ENCODE measurements around the gene PAPPA. TPM values are rescaled to one million over a fixed set of nuclear protein-coding genes. Genes with fewer than 3 reads are reported as not detected.

The PAPPA gene
- total RNA-seq, 2 experiments from 2014 or later, result not detected

DNA sequence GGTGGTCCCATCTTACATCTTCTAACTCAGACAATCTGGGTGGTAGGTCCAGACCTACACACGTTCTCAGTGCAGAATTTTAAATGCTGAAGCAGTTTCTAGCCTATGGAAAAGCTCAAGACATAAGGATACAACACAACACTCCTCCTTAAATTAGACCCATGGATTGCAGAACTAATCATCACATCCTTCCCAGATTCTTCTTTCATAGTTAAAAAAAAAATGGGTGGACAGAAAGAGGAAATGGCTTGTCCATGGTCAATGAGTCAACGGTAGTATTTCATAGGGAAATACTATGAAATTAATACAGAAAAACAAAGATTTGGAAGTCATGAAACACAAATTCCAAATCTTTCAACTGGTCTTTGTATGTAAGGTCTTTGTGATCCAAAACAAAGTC lies 106.9 kb downstream of the PAPPA start:
- no peaks in the 10 kb centered on the region for H3K36me3 Mint-ChIP-seq (ENCODE audit: low read depth)
- ATAC-seq, result no peak
- DNase-seq, result no peak
- peaks cover 2% of the 10 kb centered on the region for H3K27me3 Mint-ChIP-seq
- no peaks in the 10 kb centered on the region for H3K4me1 Mint-ChIP-seq (ENCODE audit: low read depth)
- H3K27ac Mint-ChIP-seq, result no peak overlapping the region
- ChIA-PET POLR2A (interaction anchor here (1.7 kb wide), 1 partner anchor 14 kb away, joined by 3 read pairs; no protein-coding TSS in a partner anchor), CTCF (interaction anchor here (1.1 kb wide), 1 partner anchor 327 kb away, joined by 3 read pairs; no protein-coding TSS in a partner anchor)
- intact Hi-C loops (cut with micrococcal nuclease), result no loop called here
- H3K9me3 Mint-ChIP-seq, result no peaks in the 10 kb centered on the region
- no peak for TF ChIP-seq CTCF (IDR thresholded peaks at IDR 0.05)
- H3K4me3 Mint-ChIP-seq, result no peak overlapping the region

GRCh38 chr9:116262448-116262847 lies 108.9 kb downstream of the PAPPA start:
- H3K9me3 Mint-ChIP-seq, result no peaks in the 10 kb centered on the region
- H3K36me3 Mint-ChIP-seq (ENCODE audit: low read depth), result no peaks in the 10 kb centered on the region
- no peak for TF ChIP-seq CTCF (IDR thresholded peaks at IDR 0.05)
- DNase-seq (no peak), ATAC-seq (no peak)
- intact Hi-C loops (cut with micrococcal nuclease), result no loop called here
- H3K4me1 Mint-ChIP-seq (ENCODE audit: low read depth), result no peaks in the 10 kb centered on the region
- ChIA-PET CTCF (no interaction called here), POLR2A (no interaction called here)
- H3K27me3 Mint-ChIP-seq, result peaks cover 2% of the 10 kb centered on the region
- no peak overlapping the region for H3K27ac Mint-ChIP-seq
- no peak overlapping the region for H3K4me3 Mint-ChIP-seq

DNA sequence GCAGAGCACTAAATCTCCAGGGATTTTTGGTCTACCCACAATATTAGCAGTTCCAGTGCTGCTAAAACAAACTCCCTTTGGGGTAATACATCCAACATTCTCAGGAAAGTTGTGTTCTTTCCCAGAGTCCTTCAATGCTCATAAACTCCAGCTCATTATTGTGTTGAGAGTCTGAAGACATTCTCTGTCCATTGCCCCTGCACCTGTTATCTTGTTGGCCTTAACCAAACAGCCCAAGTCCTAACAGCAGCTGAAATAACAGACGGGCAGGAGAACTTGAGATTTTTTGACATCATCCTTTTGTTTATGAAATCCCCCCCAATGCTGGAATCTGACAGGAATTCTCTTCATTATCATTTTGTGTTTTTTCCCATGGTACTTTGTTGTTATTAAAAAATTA lies 110.8 kb downstream of the PAPPA start:
- Mint-ChIP-seq H3K36me3 (ENCODE audit: low read depth) (no peaks in the 10 kb centered on the region), H3K27me3 (peaks cover 2% of the 10 kb centered on the region), H3K9me3 (no peaks in the 10 kb centered on the region), H3K4me3 (no peak overlapping the region), H3K27ac (no peak overlapping the region), H3K4me1 (ENCODE audit: low read depth) (no peaks in the 10 kb centered on the region)
- TF ChIP-seq CTCF (IDR thresholded peaks at IDR 0.05), result no peak
- intact Hi-C loops (cut with micrococcal nuclease), result no loop called here
- ChIA-PET CTCF (no interaction called here), POLR2A (no interaction called here)
- ATAC-seq, result no peak
- DNase-seq, result no peak

- no peak for TF ChIP-seq CTCF (IDR thresholded peaks at IDR 0.05)
- Mint-ChIP-seq H3K27ac (no peak overlapping the region), H3K4me1 (ENCODE audit: low read depth) (no peaks in the 10 kb centered on the region), H3K9me3 (no peaks in the 10 kb centered on the region), H3K36me3 (ENCODE audit: low read depth) (no peaks in the 10 kb centered on the region), H3K27me3 (peaks cover 6% of the 10 kb centered on the region), H3K4me3 (no peak overlapping the region)
- DNase-seq (no peak), ATAC-seq (no peak)
- ChIA-PET POLR2A (no interaction called here), CTCF (no interaction called here)
- intact Hi-C loops (cut with micrococcal nuclease), result no loop called here
Observed at GRCh38 chr9:116267021-116267420, 113.4 kb downstream of the PAPPA start.

DNA sequence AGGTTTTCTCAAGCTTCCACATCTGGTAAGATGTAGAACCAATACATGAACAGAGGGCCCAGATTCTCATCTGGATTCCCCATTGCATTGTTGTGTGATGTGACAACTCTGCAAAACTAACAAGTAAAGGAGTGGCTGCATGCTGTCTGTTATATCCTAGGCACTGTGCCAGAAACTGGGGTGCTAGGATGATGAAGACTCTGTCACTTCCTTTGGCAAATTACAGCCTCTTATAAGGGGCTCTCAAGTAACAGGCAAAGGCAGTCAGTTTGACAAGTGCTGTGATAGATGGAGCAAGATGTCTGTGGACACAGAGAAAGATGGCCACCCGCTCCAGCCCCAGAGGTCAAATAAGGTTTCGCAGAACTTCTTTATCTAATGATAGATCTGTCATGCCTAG lies 115.7 kb downstream of the PAPPA start:
- TF ChIP-seq CTCF (IDR thresholded peaks at IDR 0.05), result no peak
- Mint-ChIP-seq H3K27me3 (peaks cover 8% of the 10 kb centered on the region), H3K36me3 (ENCODE audit: low read depth) (no peaks in the 10 kb centered on the region), H3K27ac (no peak overlapping the region), H3K4me1 (ENCODE audit: low read depth) (no peaks in the 10 kb centered on the region), H3K4me3 (no peak overlapping the region), H3K9me3 (no peaks in the 10 kb centered on the region)
- DNase-seq (no peak), ATAC-seq (no peak)
- intact Hi-C loops (cut with micrococcal nuclease), result no loop called here
- ChIA-PET CTCF (no interaction called here), POLR2A (no interaction called here)
